H1 (cell line): ENCODE measurements around the gene MOK. TPM values are rescaled to one million over a fixed set of nuclear protein-coding genes. Genes with fewer than 3 reads are reported as not detected.

ENCODE experiments used
- CTCF ChIA-PET: fragments of 300-600 bp; sonication (Branson Sonifier 250); formaldehyde crosslinking; loops from one replicate; lab custom pipeline; 2021; ENCODE audit not compliant: partially characterized antibody; lab: Charles Lee
- POLR2A ChIA-PET: fragments of 300-600 bp; sonication (Branson Sonifier 250); formaldehyde crosslinking; loops from one replicate; lab custom pipeline; 2021; ENCODE audit warnings: inconsistent platforms; ENCODE audit not compliant: partially characterized antibody; lab: Charles Lee
- DNase-seq, 2 experiments: peaks; one replicate each; pipeline versions ENCODE4 v3.0.0 to v3.0.0-alpha.2; 2010 to 2022; ENCODE audit warnings: low spot score in 2 of 2, low read depth in 1 of 2, mixed read lengths in 1 of 2
- FAIRE-seq: peaks from 2 replicates; lab custom pipeline; 2011; peaks lifted over from hg19 to GRCh38; lab: Jason Lieb, UNC
- H2AFZ ChIP-seq: 2 replicates; pipeline ENCODE4 v1.8.1; 2012; ENCODE audit warnings: low read length, inconsistent platforms
- H2AK5ac ChIP-seq: 2 replicates; pipeline ENCODE4 v1.6.1; 2013; ENCODE audit warnings: low read depth, low read length
- H2BK120ac ChIP-seq: replicated peaks from 2 replicates; pipeline ENCODE3; 2013; ENCODE audit warnings: low read depth, low read length, inconsistent platforms
- H2BK12ac ChIP-seq: 2 replicates; pipeline ENCODE4 v1.6.1; 2013; ENCODE audit warnings: low read depth, low read length
- H2BK15ac ChIP-seq: 2 replicates; pipeline ENCODE4 v1.6.1; 2013; ENCODE audit warnings: low read length
- H2BK20ac ChIP-seq: 2 replicates; pipeline ENCODE4 v1.6.1; 2013; ENCODE audit warnings: low read length
- H2BK5ac ChIP-seq: 2 replicates; pipeline ENCODE4 v1.6.1; 2013; ENCODE audit warnings: low read depth, low read length
- H3K14ac ChIP-seq: 2 replicates; pipeline ENCODE4 v1.6.1; 2013; ENCODE audit warnings: inconsistent platforms; ENCODE audit not compliant: insufficient read length
- H3K18ac ChIP-seq: 2 replicates; pipeline ENCODE4 v1.6.1; 2013; ENCODE audit warnings: low read length; ENCODE audit errors: extremely low read depth
- H3K23ac ChIP-seq: 2 replicates; pipeline ENCODE4 v1.6.1; 2013; ENCODE audit warnings: inconsistent platforms; ENCODE audit not compliant: insufficient read length
- H3K23me2 ChIP-seq: 2 replicates; pipeline ENCODE4 v1.6.1; 2013; ENCODE audit warnings: low read depth, low read length
- H3K27ac ChIP-seq: 2 replicates; pipeline ENCODE4 v1.6.1; 2011; ENCODE audit warnings: low read depth, low read length, inconsistent platforms
- H3K27me3 ChIP-seq, 4 experiments: replicated peaks in 1 of 4; 1 replicate in 1 of 4; 2 replicates in 3 of 4; pipeline versions ENCODE4 v1.6.1 to v1.8.1; 2011 to 2013; ENCODE audit warnings: low read length in 3 of 4, mild to moderate bottlenecking in 3 of 4, inconsistent platforms in 2 of 4, mixed read lengths in 2 of 4, moderate library complexity in 1 of 4; ENCODE audit not compliant: control insufficient read depth in 3 of 4, insufficient read depth in 3 of 4; ENCODE audit errors: extremely low read depth in 1 of 4
- H3K36me3 ChIP-seq, 4 experiments: 2 replicates each; pipeline versions ENCODE4 v1.6.1 to v1.8.1; 2011 to 2013; ENCODE audit warnings: mild to moderate bottlenecking in 4 of 4, low read length in 3 of 4, moderate library complexity in 2 of 4, control low read depth in 1 of 4, inconsistent platforms in 1 of 4; ENCODE audit not compliant: insufficient read depth in 4 of 4, control insufficient read depth in 2 of 4
- H3K4ac ChIP-seq: replicated peaks from 2 replicates; pipeline ENCODE3; 2013; ENCODE audit warnings: low read length, low read depth, mixed read lengths, inconsistent platforms; ENCODE audit not compliant: insufficient read length
- H3K4me1 ChIP-seq, 4 experiments: replicated peaks in 1 of 4; 1 replicate in 1 of 4; 2 replicates in 3 of 4; pipeline versions ENCODE4 v1.6.1 to v1.8.1; 2011 to 2013; ENCODE audit warnings: low read length in 3 of 4, inconsistent platforms in 2 of 4, mixed read lengths in 1 of 4; ENCODE audit not compliant: insufficient read depth in 4 of 4, control insufficient read depth in 3 of 4
- H3K4me2 ChIP-seq, 2 experiments: 2 replicates each; pipeline versions ENCODE4 v1.6.1 to v1.8.1; 2011 to 2013; ENCODE audit warnings: low read depth in 2 of 2, low read length in 2 of 2, control low read depth in 1 of 2, inconsistent platforms in 1 of 2, mild to moderate bottlenecking in 1 of 2; ENCODE audit not compliant: insufficient read depth in 1 of 2
- H3K4me3 ChIP-seq, 4 experiments: fragments of 200-600, 300-600 bp in 1 of 4; sonication (generic), shearing (Covaris generic), sonication (Bioruptor Twin) in 1 of 4; 2 replicates each; pipeline versions ENCODE4 v1.5.1 to v1.8.1; 2011 to 2016; ENCODE audit warnings: low read length in 4 of 4, low read depth in 3 of 4, control low read depth in 2 of 4, inconsistent platforms in 2 of 4, mild to moderate bottlenecking in 2 of 4, mixed read lengths in 1 of 4, moderate library complexity in 1 of 4; ENCODE audit not compliant: insufficient read depth in 2 of 4; ENCODE audit errors: extremely low read depth in 1 of 4
- H3K56ac ChIP-seq: replicated peaks from 2 replicates; pipeline ENCODE3; 2013; ENCODE audit warnings: low read depth, mild to moderate bottlenecking, mixed read lengths, low read length, inconsistent platforms; ENCODE audit not compliant: insufficient read length
- H3K79me1 ChIP-seq: 2 replicates; pipeline ENCODE4 v1.6.1; 2013; ENCODE audit warnings: low read depth, low read length, control low read depth
- H3K79me2 ChIP-seq, 2 experiments: 2 replicates each; pipeline versions ENCODE4 v1.6.1 to v1.8.1; 2012 to 2013; ENCODE audit warnings: low read length in 2 of 2, mild to moderate bottlenecking in 2 of 2, inconsistent platforms in 1 of 2; ENCODE audit not compliant: insufficient read depth in 2 of 2, control insufficient read depth in 1 of 2
- H3K9ac ChIP-seq, 4 experiments: replicated peaks in 1 of 4; 1 replicate in 1 of 4; 2 replicates in 3 of 4; pipeline versions ENCODE4 v1.6.1 to v1.8.1; 2011 to 2013; ENCODE audit warnings: low read depth in 3 of 4, low read length in 3 of 4, control low read depth in 2 of 4, mild to moderate bottlenecking in 2 of 4, moderate library complexity in 2 of 4, inconsistent platforms in 1 of 4; ENCODE audit errors: extremely low read depth in 1 of 4
- H3K9me3 ChIP-seq, 2 experiments: 2 replicates each; pipeline versions ENCODE4 v1.6.1 to v1.8.1; 2012 to 2013; ENCODE audit warnings: mild to moderate bottlenecking in 2 of 2, moderate library complexity in 2 of 2, control low read depth in 1 of 2, inconsistent platforms in 1 of 2, low read depth in 1 of 2, low read length in 1 of 2, mixed read lengths in 1 of 2; ENCODE audit not compliant: insufficient read depth in 2 of 2
- H4K20me1 ChIP-seq, 2 experiments: replicated peaks in 1 of 2; 2 replicates each; pipeline versions ENCODE3 to v1.8.1; 2011 to 2013; ENCODE audit warnings: inconsistent platforms in 2 of 2, low read length in 2 of 2, mild to moderate bottlenecking in 1 of 2; ENCODE audit not compliant: insufficient read depth in 2 of 2, control insufficient read depth in 1 of 2
- H4K5ac ChIP-seq: 2 replicates; pipeline ENCODE4 v1.6.1; 2013; ENCODE audit warnings: low read length, low read depth, mixed read lengths, inconsistent platforms; ENCODE audit not compliant: insufficient read length
- H4K8ac ChIP-seq: 2 replicates; pipeline ENCODE4 v1.8.0; 2013; ENCODE audit warnings: mild to moderate bottlenecking, moderate library complexity, low read length, inconsistent platforms; ENCODE audit not compliant: insufficient read depth; ENCODE audit errors: extremely low read depth
- H4K91ac ChIP-seq: replicated peaks from 2 replicates; pipeline ENCODE3; 2013; ENCODE audit warnings: low read length, mixed read lengths, inconsistent platforms; ENCODE audit not compliant: insufficient read length
- WGBS, 2 experiments: shearing (Covaris generic) in 1 of 2; methylation state at CpG; one replicate each; pipeline versions ENCODE4 v1.1.6 to v1.1.7; 2013 to 2015; ENCODE audit warnings: low lambda C conversion rate in 2 of 2, mixed read lengths in 2 of 2, inconsistent platforms in 1 of 2, low coverage in 1 of 2, missing lambda C conversion rate in 1 of 2; ENCODE audit not compliant: insufficient replicate concordance in 2 of 2, insufficient coverage in 1 of 2, insufficient read length in 1 of 2; ENCODE audit errors: extremely low coverage in 1 of 2, missing lambda C conversion rate in 1 of 2; 5-methylcytosine and 5-hydroxymethylcytosine counted together
- polyA plus RNA-seq, 7 experiments: library from polyadenylated mRNA; depleted of rRNA in 3 of 7; stranded (reverse) in 5 of 7; unstranded in 2 of 7; fragments of >200 nt in 5 of 7; fragments of 200-250 nt in 2 of 7; gene quantifications; 1 replicate in 5 of 7; 2 replicates in 1 of 7; 4 replicates in 1 of 7; pipeline versions ENCODE4 v1.2.1 to v1.2.3, GENCODE V29; 2011 to 2013; ENCODE audit warnings: missing spikeins in 2 of 7, mixed read lengths in 2 of 7
- total RNA-seq: library from RNA; stranded (reverse); fragmentation: NEBNext Ultra II Directional; extraction: Animal tissue kit (Norgen Biotek cat#: 25700); gene quantifications from 2 replicates; pipeline ENCODE4 v1.2.1, GENCODE V29; 2021
- TF ChIP-seq, protein P1 (sequence below): IDR thresholded peaks from 2 replicates; pipeline ENCODE4 v1.6.1; 2012; ENCODE audit warnings: inconsistent platforms

Gene MOK
- total and polyA plus RNA-seq, 2 of the 8 experiments (the other 6 are each of a cell fraction or from before 2014, with no cell fraction given) = 2.1 to 2.5 TPM

DNA sequence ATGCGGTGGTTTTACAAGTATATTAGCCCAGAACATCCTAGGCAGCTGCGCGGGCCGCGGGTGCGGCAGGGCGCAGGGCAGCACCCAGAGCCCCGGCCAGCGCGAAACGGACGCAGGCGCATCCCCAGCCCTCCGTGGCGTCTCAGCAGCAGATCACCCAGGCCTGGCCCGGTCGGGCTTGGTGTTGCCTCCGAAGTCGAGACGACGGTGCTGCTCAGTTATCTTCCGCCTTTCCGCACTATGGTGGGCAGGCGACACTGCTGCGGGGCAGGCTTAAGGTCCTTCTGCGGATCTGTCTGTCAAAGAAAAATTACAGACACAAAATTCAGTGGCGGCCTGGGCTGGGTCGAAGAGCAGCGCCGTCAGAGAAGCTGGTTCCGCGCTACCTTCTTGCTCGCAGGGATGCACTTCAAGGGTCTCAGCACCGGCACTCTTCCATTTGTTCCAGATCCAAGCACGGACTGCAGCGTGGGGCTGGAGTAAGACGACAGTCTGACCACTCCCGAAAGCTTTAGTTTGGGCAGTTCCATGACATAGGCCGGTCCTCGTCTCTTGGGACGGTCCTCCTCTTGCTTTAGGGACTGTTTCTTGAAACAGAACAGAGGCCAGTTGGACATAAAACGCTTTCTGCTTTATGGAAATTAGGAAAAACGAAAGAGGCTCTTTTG, 75.8 kb downstream of the MOK start:
- no peak overlapping the region for H2BK12ac ChIP-seq
- no peaks in the 10 kb centered on the region for H3K23me2 ChIP-seq
- H3K9ac ChIP-seq = no peak overlapping the region; a peak in 1 of 7 replicates
- H2BK5ac ChIP-seq = no peak overlapping the region
- no peak overlapping the region for H2AK5ac ChIP-seq
- H3K4ac ChIP-seq = no peak overlapping the region
- no peak overlapping the region for H3K14ac ChIP-seq
- H3K9me3 ChIP-seq = no peaks in the 10 kb centered on the region
- no peaks in the 10 kb centered on the region for H3K27me3 ChIP-seq
- no peaks in the 10 kb centered on the region for H4K20me1 ChIP-seq
- no peak overlapping the region for H4K91ac ChIP-seq
- no peaks in the 10 kb centered on the region for H3K79me2 ChIP-seq
- H3K4me3 ChIP-seq = no peak overlapping the region
- H3K18ac ChIP-seq = no peak overlapping the region
- H2BK20ac ChIP-seq = no peak overlapping the region
- no peak overlapping the region for H2AFZ ChIP-seq
- H3K23ac ChIP-seq = no peak overlapping the region
- no peaks in the 10 kb centered on the region for H3K79me1 ChIP-seq
- CTCF ChIA-PET = interaction anchor here (1.2 to 6.4 kb wide), 4 partner anchors 13 to 132 kb away, joined by 3 to 44 read pairs (median 9); partner anchors contain the start of gene ZNF839
- H3K56ac ChIP-seq = no peak overlapping the region
- DNase-seq (no peak), FAIRE-seq (no peak)
- H3K4me2 ChIP-seq = no peak overlapping the region
- no peak overlapping the region for H2BK15ac ChIP-seq
- POLR2A ChIA-PET = interaction anchor here (1.3 kb wide), 1 partner anchor 8 kb away, joined by 4 read pairs; no protein-coding TSS in a partner anchor
- H4K5ac ChIP-seq = no peak overlapping the region
- H4K8ac ChIP-seq = peak overlapping the region; percentile 87
- 95% methylated on average over 41 of the region's 43 CpGs; no CpG with 5 or more reads in 1 of the 2 experiments for WGBS, 2 experiments
- no peak overlapping the region for H2BK120ac ChIP-seq
- TF ChIP-seq, protein P1, sequence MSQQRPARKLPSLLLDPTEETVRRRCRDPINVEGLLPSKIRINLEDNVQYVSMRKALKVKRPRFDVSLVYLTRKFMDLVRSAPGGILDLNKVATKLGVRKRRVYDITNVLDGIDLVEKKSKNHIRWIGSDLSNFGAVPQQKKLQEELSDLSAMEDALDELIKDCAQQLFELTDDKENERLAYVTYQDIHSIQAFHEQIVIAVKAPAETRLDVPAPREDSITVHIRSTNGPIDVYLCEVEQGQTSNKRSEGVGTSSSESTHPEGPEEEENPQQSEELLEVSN = no peak
- H3K36me3 ChIP-seq = no peaks in the 10 kb centered on the region
- H3K4me1 ChIP-seq = no peaks in the 10 kb centered on the region; a peak in 2 of 7 replicates
- H3K27ac ChIP-seq = no peak overlapping the region
